GM10266 (cell line): ENCODE results near the gene NEMP1.

Source experiments
- DNase-seq: peaks from one replicate; pipeline ENCODE4 v3.0.0; 2012; ENCODE audit errors: extremely low spot score
- TF ChIP-seq, protein P1 (sequence below): IDR thresholded peaks from 2 replicates; pipeline ENCODE4 v1.5.1; 2012; ENCODE audit warnings: mild to moderate bottlenecking, low read depth; ENCODE audit not compliant: control insufficient read depth, insufficient read depth; ENCODE audit errors: missing control alignments

The NEMP1 gene

DNA sequence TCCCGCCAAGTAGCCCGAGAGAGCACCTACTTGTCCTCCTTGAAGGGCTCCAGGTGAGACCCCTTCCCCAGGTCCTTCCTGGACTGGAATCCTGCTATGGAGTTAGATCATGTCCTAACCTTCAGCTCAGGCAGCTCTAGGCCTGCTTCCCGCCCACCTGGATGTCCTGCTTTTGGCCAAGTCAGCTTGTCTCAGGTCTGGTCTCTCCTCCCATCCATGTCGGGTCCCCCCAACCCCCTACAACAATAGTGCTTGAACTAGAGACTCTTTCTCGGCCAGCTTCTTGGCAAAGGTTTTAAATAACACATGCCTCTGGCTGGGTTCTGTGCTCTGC, 13.9 kb upstream of the NEMP1 start:
- TF ChIP-seq, protein P1, sequence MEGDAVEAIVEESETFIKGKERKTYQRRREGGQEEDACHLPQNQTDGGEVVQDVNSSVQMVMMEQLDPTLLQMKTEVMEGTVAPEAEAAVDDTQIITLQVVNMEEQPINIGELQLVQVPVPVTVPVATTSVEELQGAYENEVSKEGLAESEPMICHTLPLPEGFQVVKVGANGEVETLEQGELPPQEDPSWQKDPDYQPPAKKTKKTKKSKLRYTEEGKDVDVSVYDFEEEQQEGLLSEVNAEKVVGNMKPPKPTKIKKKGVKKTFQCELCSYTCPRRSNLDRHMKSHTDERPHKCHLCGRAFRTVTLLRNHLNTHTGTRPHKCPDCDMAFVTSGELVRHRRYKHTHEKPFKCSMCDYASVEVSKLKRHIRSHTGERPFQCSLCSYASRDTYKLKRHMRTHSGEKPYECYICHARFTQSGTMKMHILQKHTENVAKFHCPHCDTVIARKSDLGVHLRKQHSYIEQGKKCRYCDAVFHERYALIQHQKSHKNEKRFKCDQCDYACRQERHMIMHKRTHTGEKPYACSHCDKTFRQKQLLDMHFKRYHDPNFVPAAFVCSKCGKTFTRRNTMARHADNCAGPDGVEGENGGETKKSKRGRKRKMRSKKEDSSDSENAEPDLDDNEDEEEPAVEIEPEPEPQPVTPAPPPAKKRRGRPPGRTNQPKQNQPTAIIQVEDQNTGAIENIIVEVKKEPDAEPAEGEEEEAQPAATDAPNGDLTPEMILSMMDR = no peak

DNA sequence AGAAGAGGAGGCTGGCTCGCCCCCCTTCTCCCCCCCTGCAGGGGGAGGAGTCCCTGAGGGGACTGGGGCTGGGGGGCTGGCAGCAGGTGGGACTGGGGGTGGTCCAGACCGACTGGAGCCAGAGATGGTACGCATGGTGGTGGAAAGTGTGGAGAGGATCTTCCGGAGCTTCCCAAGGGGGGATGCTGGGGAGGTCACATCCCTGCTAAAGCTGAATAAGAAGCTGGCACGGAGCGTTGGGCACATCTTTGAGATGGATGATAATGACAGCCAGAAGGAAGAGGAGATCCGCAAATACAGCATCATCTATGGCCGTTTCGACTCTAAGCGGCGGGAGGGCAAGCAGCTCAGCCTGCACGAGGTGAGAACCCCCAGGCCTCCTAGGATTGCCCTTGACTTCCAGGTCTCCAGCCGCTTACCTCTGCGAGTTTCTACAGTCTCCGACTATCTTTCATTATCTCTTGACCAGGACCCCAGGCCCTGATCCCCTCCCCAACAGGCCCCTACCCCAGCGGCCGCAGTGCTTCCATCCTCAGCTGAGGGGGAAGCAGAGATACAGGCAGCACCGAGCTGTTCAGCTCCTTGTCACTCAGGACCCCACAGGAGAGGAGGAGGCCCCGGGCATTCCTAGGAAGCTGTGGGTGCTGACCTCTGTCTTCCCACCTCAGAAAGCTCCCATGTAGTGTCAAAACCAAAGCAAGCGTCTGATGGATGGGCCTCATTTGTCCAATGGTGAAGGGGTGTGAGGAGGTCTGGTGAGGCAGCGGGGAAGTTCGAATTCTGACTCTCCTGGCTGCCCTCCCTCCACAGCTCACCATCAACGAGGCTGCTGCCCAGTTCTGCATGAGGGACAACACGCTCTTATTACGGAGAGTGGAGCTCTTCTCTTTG, 13.3 kb upstream of the NEMP1 start:
- TF ChIP-seq, protein P1 = no peak
- no peak for DNase-seq

More for the DNA sequence above, 13.9 kb upstream of the NEMP1 start:
- DNase-seq = no peak

DNA sequence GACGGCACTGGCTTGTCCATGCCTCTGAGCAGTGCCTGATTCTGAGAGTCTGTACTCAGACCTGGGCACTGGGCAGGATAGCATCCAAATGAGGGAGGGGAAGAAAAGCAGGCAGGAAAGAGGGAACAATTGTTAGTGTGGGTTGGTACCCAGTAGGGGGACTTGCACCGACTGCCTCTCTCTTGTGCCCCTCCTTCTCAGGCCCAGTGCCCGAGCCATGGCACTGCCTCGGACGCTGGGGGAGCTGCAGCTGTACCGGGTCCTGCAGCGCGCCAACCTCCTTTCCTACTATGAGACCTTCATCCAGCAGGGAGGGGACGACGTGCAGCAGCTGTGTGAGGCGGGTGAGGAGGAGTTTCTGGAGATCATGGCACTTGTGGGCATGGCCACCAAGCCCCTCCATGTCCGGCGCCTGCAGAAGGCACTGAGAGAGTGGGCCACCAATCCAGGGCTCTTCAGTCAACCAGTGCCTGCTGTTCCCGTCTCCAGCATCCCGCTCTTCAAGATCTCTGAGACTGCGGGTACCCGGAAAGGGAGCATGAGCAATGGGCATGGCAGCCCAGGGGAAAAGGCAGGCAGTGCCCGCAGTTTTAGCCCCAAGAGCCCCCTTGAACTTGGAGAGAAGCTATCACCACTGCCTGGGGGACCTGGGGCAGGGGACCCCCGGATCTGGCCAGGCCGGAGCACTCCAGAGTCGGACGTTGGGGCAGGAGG, 12.5 kb upstream of the NEMP1 start:
- TF ChIP-seq, protein P1 = no peak
- no peak for DNase-seq

DNA sequence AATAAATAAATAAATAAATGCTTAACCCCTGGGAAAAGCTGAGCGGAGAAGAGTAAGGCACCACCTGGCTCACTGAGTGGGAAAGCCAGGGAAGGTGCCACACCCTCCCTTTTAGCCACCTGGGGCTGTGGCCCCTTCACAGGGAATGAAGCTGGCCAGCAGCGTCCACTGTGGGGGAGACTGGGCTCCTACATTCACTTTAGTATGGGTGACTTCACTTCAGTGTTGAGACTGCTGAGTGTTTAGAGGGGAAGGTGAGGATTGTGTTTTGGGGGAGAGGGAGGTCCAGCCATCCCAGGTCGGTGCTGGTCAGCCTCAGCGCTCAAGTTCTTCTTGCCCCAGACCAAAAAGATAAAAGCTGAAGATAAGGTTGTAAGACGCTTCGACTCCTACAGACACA, 11.9 kb upstream of the NEMP1 start:
- TF ChIP-seq, protein P1 = no peak
- DNase-seq = no peak

- TF ChIP-seq, protein P1 = no peak
- DNase-seq = no peak
Measured at GRCh38 chr12:57089271-57090245, 11.0 kb upstream of the NEMP1 start.

DNA sequence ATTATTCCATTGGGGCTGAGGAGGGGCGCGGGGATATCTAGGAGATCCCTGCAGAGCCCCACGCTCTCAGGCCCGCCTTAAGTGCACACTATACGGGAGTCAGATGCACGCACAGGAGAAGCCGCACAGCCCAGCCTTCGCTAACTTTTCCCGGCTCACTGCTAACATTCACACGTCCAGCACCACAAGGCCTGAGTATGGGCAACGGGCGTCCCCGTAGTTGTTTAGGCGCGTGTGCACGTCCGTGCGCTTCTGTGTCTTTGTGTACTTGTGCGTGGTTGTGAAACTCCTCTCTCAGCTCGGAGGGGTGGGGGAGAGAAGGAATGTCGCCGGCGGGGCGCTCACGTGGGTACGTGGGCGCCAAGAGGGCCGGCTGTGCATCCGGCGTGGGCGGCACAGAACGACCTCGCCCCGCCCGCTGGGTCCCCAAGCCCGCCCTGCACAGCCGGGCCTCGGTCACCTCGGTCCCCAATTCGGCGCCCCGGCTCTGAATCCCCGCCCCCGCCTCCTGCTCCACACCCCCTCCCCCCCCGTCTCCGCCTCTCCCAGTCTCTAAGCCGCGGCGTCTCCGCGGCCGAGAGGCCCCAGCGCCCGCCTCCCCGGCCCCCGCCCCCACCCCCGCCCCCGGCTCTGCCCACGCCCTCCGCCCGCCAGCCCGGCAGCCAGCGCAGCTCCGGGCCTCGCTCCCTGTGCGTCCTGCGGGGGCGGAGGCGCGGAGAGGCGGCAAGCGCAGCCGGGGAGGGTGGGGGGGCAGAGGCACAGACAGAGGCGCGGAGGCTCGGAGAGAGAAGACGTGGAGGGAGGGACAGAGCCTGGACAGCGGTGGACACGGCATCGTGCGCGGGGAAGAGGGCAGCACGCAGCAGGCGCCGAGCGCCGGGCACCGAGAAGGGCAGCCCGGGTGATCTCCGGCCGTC, 10.0 kb upstream of the NEMP1 start, which contains the start of gene NAB2:
Gene NAB2, plus strand, starts transcription at position 761 of the 917 bp plus-strand sequence. CDS start 158 bp downstream, outside the sequence.
- TF ChIP-seq, protein P1 = no peak
- peak; percentile 94 for DNase-seq
